IPS DF 6.9 (cell line): ENCODE measurements around the gene MBP.

Source experiments
- DNase-seq: peaks from one replicate; pipeline ENCODE4 v3.0.0-alpha.2; 2013; ENCODE audit warnings: low read depth, low spot score
- H3K27ac ChIP-seq: one replicate; pipeline ENCODE4 v1.5.1; 2013; ENCODE audit warnings: low read length, control low read depth
- H3K27me3 ChIP-seq: 2 replicates; pipeline ENCODE4 v1.6.1; 2013; ENCODE audit warnings: mild to moderate bottlenecking, low read length; ENCODE audit not compliant: control insufficient read depth, insufficient read depth
- H3K36me3 ChIP-seq: 2 replicates; pipeline ENCODE4 v1.6.1; 2013; ENCODE audit warnings: low read length; ENCODE audit not compliant: control insufficient read depth, insufficient read depth
- H3K4me1 ChIP-seq: 2 replicates; pipeline ENCODE4 v1.6.1; 2013; ENCODE audit warnings: low read length; ENCODE audit not compliant: control insufficient read depth, insufficient read depth
- H3K4me3 ChIP-seq: 2 replicates; pipeline ENCODE4 v1.5.1; 2013; ENCODE audit warnings: mild to moderate bottlenecking, low read length
- H3K9me3 ChIP-seq: 2 replicates; pipeline ENCODE4 v1.6.1; 2013; ENCODE audit warnings: low read length, inconsistent platforms; ENCODE audit not compliant: control insufficient read depth, insufficient read depth
- WGBS: extraction: QIAGEN DNeasy Blood & Tissue Kit; methylation state at CpG from one replicate; pipeline ENCODE4 v1.1.7; 2013; ENCODE audit warnings: mixed read lengths, missing lambda C conversion rate; ENCODE audit not compliant: insufficient read length, insufficient coverage; 5-methylcytosine and 5-hydroxymethylcytosine counted together

Gene MBP

DNA sequence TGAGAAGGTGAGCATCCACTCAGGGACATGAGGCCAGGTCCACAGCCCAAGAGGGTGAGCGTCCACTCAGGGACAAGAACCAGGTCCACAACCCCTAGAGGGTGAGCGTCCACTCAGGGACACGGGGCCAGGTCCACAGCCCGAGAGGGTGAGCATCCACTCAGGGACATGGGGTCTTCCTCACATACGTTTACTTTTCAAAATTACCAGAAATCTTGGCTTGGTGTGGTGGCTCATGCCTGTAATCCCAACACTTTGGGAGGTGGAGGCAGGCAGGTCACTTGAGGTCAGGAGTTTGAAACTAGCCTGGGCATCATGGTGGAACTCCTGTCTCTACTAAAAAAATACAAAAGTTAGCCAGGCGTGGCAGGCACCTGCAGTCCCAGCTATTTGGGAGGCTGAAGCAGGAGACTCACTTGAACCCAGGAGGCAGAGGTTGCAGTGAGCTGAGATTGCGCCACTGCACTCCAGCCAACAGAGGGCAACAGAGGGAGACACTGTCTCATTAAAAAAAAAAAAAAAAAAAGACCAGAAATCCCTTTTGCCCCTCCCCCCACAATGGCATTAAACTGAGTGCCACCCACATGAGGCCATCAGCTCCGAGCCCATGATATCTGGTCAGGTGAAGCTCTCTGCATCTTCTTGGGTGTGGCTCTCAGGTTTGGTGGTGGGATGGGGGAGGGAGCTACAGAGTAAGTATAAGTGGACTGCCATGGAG, 9.0 kb upstream of the MBP start:
- H3K4me1 ChIP-seq: peaks cover 2% of the 10 kb centered on the region; the same call in 1 of the 2 replicates
- WGBS: no CpG with 5 or more reads among the region's 8 CpGs
- DNase-seq: no peak
- no peak overlapping the region for H3K27ac ChIP-seq
- H3K36me3 ChIP-seq: no peaks in the 10 kb centered on the region
- H3K27me3 ChIP-seq: no peaks in the 10 kb centered on the region
- H3K4me3 ChIP-seq: no peak overlapping the region
- no peaks in the 10 kb centered on the region; the same call in 1 of the 2 replicates for H3K9me3 ChIP-seq

DNA sequence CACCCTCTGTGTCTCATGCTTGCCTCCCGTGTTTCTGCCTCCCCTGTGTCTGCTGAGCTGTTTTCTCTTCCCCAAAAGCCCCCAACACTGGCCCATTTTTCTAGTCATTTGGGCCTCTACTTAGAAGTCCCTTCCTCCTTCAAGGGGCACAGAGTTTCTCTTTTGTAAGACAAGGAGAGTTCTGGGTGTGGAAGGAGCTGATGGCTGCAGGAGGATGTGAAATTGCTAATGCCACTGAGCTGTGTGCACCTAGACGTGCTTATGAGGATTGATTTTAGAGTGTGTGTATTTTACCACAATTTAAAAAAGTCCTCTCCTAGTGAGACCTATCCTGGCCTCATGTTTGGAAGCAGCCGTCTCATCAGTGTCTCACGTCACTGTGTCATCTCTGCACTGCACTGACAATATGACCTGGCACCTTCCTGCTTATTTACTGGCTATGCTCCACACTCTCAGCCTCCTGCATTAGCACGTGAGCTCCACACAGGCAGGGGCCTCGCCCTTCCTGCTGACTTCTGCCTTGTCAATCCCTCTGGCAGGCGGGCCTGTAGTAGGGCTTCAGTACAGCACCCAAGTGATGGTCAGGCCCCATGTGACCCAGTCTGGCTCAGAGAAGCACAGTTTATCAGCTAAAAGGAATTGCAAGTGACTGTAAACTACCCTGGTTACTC, 8.0 kb upstream of the MBP start:
- no peak for DNase-seq
- no peaks in the 10 kb centered on the region for H3K27me3 ChIP-seq
- H3K36me3 ChIP-seq: no peaks in the 10 kb centered on the region
- no peak overlapping the region for H3K27ac ChIP-seq
- WGBS: no CpG with 5 or more reads among the region's 7 CpGs
- no peak overlapping the region for H3K4me3 ChIP-seq
- no peaks in the 10 kb centered on the region; the same call in 1 of the 2 replicates for H3K9me3 ChIP-seq
- no peaks in the 10 kb centered on the region for H3K4me1 ChIP-seq

DNA sequence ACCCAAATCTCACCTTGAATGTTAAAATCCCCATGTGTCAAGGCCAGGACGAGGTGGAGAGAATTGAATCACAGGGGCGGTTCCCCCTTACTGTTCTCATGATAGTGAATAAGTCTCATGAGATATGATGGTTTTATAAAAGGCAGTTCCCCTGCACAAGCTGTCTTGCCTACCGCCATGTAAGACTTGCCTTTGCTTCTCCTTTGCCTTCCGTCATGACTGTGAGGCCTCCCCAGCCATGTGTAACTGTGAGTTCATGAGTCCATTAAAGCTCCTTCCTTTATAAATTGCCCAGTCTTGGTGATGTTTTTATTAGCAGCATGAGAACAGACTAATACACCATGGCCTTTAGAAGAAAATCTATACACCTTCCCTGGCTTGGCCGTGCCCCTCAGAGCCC, 7.4 kb upstream of the MBP start:
- WGBS: no CpG with 5 or more reads among the region's 5 CpGs
- no peaks in the 10 kb centered on the region for H3K27me3 ChIP-seq
- no peak for DNase-seq
- H3K9me3 ChIP-seq: no peaks in the 10 kb centered on the region; the same call in 1 of the 2 replicates
- H3K27ac ChIP-seq: no peak overlapping the region
- H3K4me3 ChIP-seq: no peak overlapping the region
- no peaks in the 10 kb centered on the region for H3K36me3 ChIP-seq
- H3K4me1 ChIP-seq: no peaks in the 10 kb centered on the region

DNA sequence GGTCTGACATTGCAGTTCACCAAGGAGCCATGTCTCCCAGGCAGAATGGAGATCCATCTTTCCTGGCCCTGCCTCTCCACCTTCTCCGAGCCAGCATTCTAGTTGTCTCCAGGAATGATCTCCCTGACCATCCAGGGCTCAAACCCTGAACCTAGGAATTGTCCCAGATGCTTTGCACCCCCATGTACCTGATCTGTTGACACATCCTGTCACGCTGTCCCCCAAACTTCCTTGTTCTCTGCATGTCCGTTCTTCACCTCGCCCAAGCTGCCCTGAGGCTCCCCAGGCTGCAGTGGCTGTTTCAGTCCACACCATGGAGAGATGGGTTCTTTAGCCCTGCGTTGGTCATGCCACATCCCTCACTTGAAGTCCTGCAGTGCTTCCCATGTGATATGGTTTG, 7.0 kb upstream of the MBP start:
- Histone ChIP-seq H3K36me3 (no peaks in the 10 kb centered on the region), H3K27ac (no peak overlapping the region), H3K4me1 (no peaks in the 10 kb centered on the region), H3K27me3 (no peaks in the 10 kb centered on the region), H3K9me3 (no peaks in the 10 kb centered on the region; the same call in 1 of the 2 replicates), H3K4me3 (no peak overlapping the region)
- no peak for DNase-seq
- WGBS: no CpG with 5 or more reads among the region's 5 CpGs

DNA sequence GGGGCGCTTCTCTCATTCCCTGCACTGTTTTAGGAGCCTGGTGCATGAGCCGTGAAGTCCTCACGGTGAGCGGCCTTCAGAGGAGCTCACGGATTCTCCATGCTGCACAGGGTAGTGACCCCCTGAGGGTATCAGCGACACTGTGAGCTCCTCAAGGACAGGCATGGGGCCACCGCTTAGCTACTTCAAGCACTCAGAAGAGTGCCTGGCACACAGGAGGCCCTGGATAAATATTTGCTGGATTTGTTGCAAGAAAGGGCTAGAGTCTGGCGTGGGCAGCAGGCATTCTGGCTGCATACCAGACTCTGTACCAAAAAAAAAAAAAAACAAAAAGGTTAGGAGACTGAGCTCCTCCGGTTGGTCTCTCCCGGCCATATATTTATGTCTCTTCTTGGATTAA, 5.7 kb upstream of the MBP start:
- Histone ChIP-seq H3K4me1 (no peaks in the 10 kb centered on the region), H3K9me3 (no peaks in the 10 kb centered on the region; the same call in 1 of the 2 replicates), H3K36me3 (no peaks in the 10 kb centered on the region), H3K27ac (no peak overlapping the region), H3K27me3 (peaks cover 2% of the 10 kb centered on the region; the same call in 1 of the 2 replicates), H3K4me3 (no peak overlapping the region)
- DNase-seq: no peak
- WGBS: no CpG with 5 or more reads among the region's 10 CpGs

DNA sequence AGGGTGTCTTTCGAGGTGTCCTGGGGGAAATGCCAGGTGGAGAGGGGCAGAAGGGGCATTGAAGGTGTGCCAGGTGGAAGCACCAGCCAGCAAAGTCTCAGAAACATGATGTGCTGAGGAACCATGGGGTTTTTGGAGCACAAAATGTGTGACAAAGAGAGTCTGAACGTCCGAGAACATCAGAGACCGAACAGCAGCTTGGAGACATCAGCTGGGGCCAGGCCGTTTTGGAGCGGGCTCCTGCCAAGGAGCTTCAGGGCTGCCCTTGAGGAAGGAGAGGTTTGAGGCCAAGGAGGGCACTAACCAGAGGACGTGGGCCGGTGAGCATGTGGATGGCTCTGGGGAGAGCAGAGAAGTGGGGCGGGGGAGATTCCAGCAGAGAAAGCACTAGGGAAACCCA, 5.3 kb upstream of the MBP start:
- no peak overlapping the region for H3K4me3 ChIP-seq
- WGBS: no CpG with 5 or more reads among the region's 9 CpGs
- peaks cover 3% of the 10 kb centered on the region; the same call in 1 of the 2 replicates for H3K27me3 ChIP-seq
- H3K27ac ChIP-seq: no peak overlapping the region
- no peaks in the 10 kb centered on the region for H3K4me1 ChIP-seq
- H3K36me3 ChIP-seq: no peaks in the 10 kb centered on the region
- no peaks in the 10 kb centered on the region; the same call in 1 of the 2 replicates for H3K9me3 ChIP-seq
- no peak for DNase-seq

DNA sequence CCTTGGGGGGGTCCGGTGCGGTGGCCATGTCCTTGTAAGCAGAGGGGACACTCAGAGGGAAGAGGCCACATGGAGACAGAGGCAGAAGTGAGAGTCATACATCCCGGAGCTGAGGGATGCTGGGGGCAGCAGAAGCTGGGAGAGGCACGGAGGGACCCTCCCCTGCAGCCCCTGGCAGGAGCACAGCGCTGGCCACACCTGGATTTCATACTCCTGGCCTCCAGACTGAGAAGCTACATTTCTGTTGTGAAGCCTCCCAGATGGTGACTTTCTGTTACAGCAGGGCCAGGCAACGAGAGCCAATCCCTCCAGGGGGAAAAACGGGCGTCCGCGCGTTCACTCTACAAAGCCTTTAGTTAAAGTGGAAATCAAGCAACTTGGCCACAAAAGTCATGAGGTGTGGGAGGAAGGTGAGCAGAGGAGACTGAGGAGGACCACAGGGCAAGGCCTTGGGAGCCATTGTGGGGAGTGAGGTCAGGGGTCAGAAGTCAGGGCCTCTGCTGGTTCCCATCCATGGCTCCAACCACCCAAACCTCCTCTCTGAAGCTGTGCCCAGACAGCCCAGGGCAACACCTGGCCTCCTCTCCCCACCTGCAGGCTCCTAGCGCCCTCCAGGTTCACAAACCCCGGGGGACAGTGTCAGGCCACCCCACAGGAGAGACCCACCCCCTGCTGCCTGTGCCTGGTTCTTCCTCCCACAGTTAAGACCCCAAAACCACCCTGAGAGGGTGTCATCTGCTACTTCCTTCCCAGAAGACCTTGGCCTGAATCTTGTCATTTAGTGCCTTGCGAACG, 4.5 kb upstream of the MBP start:
- Histone ChIP-seq H3K4me3 (no peak overlapping the region), H3K36me3 (no peaks in the 10 kb centered on the region), H3K27me3 (peaks cover 3% of the 10 kb centered on the region; the same call in 1 of the 2 replicates), H3K9me3 (no peaks in the 10 kb centered on the region; the same call in 1 of the 2 replicates), H3K27ac (no peak overlapping the region), H3K4me1 (no peaks in the 10 kb centered on the region)
- no peak for DNase-seq
- WGBS: no CpG with 5 or more reads among the region's 15 CpGs

DNA sequence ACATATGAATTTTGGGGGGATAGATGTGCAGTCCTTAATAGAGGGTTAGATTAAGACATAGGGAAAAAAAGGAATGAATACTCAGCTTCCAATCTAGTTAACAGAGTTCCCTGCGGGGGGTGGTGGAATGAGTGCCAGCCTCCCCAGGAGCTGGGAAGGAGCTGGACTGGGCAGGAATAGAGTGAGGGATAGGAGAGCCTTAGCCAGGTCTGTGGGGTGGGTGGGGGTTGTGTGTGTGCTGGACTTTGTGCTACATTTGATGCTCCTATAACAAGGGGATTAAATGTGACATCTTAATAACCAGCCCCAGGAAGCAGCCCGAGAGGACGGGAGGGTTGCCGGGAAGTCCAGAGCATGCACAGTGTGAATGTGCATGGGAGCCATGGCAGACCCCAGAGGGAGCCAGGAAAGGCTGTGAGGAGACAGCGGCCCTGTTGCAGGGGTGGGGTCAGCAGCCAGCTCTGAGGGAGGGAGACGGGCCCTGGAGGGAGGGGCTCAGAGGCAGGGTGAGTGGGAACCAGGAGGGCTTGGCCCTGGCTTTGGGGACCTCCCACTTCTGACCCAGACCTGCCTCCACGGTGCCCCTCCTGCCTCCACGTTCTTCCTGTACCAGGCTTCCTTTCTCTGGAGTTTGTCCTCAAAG, 3.6 kb upstream of the MBP start:
- H3K27ac ChIP-seq: no peak overlapping the region
- DNase-seq: no peak
- no peaks in the 10 kb centered on the region for H3K36me3 ChIP-seq
- no peak overlapping the region for H3K4me3 ChIP-seq
- H3K27me3 ChIP-seq: peaks cover 3% of the 10 kb centered on the region; the same call in 1 of the 2 replicates
- no peaks in the 10 kb centered on the region for H3K4me1 ChIP-seq
- no peaks in the 10 kb centered on the region for H3K9me3 ChIP-seq
- WGBS: no CpG with 5 or more reads among the region's 8 CpGs

DNA sequence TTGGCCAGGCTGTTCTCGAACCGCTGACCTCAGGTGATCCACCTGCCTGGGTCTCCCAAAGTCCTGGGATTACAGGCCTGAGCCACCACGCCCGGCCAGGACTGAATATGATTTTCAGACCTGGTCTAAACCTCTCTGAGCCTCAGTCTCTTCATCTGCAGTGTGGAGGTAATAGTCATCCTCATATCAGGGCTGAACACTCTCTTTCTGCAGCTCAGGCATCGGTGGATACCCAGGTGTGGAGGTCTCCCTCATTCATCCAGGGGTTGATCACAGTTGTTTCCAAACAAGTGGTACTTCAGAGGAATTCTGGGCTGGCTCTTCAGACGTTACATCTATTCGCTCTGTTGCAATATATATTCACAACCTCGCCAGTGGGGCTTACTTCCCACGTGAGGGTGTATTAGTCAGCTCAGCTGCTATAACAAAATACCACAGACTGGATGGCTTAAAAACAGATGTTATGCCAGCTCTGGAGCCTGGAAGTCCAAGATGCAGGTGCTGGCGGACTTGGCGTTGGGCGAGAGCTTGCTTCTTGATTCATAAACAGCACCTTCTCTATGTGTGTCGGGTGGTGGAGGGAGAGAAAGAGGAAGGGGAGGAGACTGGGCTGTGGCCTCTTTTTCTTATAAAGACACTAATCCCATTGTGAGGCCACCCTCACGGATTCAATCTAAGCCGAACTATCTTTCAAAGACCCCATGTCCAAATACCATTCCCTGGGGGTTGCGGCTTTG, 2.9 kb upstream of the MBP start:
- Histone ChIP-seq H3K4me3 (no peak overlapping the region), H3K4me1 (no peaks in the 10 kb centered on the region), H3K27me3 (peaks cover 3% of the 10 kb centered on the region; the same call in 1 of the 2 replicates), H3K36me3 (no peaks in the 10 kb centered on the region), H3K9me3 (no peaks in the 10 kb centered on the region), H3K27ac (no peak overlapping the region)
- WGBS: no CpG with 5 or more reads among the region's 16 CpGs
- DNase-seq: no peak
